Measurements from ENCODE around the gene PPHLN1.
"Not testable (repeated sequence)": the region's sequence is repeated elsewhere in the genome, so short reads cannot be mapped to it uniquely, and the experiment has no call there.

GRCh38 chr12:42349119-42350020 is 23.4 kb downstream of the PPHLN1 start:
- not testable (repeated sequence) for TF ChIP-seq CTCF (IDR thresholded peaks at IDR 0.05); EZH2 (IDR thresholded peaks at IDR 0.05; ENCODE audit: borderline replicate concordance, insufficient read depth, low read depth, low read length, poor library complexity, severe bottlenecking)

Measured in B cell (primary cell).